GM18873 (cell line): ENCODE measurements around the gene HOXD13.

Experiments
- ATAC-seq: cut with Tn5 transposase; IDR thresholded peaks from one replicate; pipeline ENCODE4 v1.9.1; 2021; ENCODE audit warnings: mild to moderate bottlenecking, moderate library complexity, moderate number of reproducible peaks; ENCODE audit not compliant: unreplicated experiment, low FRiP score

Gene HOXD13

DNA sequence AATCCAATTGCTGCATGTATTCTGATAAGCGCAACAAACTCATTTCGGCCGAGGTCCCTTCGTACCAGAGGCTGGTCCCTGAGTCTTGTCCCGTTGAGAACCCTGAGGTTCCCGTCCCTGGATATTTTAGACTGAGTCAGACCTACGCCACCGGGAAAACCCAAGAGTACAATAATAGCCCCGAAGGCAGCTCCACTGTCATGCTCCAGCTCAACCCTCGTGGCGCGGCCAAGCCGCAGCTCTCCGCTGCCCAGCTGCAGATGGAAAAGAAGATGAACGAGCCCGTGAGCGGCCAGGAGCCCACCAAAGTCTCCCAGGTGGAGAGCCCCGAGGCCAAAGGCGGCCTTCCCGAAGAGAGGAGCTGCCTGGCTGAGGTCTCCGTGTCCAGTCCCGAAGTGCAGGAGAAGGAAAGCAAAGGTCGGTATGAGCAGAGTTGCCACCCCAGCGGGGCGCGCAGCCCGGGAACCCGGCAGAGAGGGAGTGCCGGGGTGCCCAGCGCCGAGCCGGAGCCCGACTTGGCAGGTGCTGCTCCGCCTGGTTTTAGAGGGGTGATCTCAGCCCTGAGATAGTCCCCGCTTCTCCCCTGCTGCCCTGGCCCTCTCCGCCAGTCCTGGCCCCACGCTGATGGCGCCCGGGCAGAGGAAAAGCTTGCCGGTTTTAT, 24.8 kb downstream of the HOXD13 start:
- ATAC-seq, result no peak

DNA sequence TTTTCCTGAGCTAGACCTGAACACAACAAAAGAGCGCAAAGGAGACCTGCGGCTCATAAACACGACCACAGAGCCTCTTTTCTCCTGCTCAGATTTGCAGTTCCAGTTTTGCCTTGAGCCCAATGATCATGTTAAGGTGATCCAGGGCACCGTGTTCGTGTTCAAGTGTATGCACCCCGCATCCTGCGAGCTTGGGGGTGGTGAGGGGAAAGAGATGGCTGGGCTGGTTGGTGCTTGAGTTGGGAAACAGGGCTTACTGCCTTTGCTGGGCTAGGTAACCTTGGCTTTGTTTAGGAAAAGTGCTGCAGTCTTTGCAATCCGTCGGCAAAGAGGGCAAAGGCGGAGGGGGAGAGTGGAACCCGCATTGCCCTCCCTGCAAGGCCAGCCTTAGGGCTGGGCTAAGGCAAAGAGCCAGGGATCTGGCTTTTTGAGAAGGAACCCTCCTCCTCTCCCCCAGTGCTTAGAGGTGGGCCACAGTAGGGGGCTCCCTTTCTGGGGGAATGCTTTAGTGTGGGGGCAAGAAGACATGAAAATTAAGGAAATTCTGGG, 25.4 kb downstream of the HOXD13 start:
- no peak for ATAC-seq

DNA sequence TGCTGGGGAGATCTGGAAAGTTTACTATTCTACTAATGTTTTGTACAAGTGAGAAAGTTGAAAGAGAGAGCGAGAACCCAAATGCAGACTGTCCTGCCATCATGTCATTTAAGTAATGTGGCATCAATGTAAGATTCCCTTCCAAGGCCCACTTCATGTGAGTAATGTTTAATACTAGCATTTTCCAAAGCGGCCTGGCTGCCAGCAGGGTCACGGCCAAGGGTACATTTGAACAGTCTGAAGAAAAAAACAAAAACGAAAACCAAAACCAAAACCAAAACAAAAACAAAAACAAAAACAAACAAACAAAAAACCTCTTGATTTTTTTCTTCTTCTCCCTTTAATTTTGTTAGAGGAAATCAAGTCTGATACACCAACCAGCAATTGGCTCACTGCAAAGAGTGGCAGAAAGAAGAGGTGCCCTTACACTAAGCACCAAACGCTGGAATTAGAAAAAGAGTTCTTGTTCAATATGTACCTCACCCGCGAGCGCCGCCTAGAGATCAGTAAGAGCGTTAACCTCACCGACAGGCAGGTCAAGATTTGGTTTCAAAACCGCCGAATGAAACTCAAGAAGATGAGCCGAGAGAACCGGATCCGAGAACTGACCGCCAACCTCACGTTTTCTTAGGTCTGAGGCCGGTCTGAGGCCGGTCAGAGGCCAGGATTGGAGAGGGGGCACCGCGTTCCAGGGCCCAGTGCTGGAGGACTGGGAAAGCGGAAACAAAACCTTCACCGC, 26.2 kb downstream of the HOXD13 start:
- no peak for ATAC-seq

DNA sequence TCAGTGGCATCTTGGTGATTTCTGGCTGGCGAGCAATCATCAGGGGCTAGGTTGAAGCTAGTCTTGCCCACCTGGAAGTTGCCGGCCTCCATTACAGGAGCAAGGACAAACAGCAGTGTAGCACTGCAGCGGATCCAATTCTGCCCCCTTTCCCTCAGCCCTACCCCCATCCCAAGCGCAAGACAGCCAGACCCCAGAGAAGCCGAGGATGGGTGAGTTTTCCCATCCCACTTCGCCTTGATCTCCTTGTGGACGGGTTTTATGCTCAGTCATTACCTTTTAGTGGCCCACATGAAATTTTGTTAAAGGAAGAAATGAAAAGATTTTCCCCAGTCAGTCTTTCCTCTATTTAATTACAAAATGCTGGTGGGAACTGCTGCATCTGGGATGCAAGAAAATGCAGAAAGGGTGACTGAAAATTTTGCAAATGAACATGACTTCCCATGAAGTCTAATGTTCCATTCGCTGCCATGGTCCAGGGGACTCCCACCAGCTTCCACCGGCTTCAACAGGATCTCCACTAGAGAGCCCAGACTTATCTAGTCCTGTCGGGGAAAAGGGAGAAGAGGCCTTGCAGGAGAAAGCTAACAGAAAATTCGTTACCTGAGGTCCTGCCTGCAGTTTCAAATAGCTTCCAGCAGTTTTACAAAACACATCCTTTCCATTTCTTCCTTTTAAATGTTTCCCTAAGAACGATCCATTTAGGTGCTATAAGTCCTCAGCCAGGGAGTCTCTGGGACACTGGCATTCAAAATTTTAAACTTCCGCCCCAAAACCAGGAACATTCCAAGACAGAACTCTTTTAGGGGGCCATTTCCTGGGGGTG, 28.1 kb downstream of the HOXD13 start:
- ATAC-seq, result no peak

DNA sequence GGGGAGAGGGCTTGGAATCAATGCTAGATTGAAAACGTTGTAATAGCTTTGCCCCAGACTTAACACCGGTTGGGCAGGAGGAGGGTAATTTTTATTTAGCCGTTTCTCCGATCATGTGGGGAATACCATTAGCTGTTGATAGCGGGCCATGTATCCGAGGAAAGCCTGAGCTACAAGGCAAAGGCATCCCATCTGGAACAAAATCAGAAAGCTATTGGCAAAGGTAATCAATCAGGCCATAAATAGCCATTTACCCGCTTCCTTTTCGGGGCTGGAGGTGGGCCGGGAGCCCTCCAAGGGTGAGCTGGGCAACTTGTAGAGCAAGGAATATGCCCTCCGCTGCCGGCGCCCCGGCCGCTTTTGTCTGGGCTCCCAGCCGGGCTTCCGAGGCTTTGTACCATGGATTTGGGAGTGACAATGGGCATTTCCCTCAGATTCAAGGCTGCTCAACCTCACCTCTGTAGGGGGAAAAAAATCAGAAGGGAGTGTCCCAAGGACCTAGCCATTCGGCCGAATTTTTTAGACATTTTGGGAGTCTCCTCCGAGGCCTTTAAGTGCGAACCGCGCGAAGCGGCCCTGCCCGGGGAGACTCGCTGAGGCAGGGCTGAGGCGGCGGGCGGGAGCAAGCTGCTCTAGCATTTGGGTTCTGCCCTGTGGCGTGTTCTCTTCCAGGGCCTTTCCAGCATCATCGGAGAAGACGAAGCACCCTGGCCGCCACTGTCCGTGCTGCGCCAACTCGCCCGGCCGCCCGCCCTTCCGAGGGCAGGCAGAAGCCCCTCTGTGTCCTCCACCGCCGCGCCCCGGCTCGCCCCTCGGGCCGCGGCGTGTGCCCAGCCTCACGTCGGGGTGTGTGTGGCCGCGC, 28.9 kb downstream of the HOXD13 start:
- ATAC-seq, result no peak

DNA sequence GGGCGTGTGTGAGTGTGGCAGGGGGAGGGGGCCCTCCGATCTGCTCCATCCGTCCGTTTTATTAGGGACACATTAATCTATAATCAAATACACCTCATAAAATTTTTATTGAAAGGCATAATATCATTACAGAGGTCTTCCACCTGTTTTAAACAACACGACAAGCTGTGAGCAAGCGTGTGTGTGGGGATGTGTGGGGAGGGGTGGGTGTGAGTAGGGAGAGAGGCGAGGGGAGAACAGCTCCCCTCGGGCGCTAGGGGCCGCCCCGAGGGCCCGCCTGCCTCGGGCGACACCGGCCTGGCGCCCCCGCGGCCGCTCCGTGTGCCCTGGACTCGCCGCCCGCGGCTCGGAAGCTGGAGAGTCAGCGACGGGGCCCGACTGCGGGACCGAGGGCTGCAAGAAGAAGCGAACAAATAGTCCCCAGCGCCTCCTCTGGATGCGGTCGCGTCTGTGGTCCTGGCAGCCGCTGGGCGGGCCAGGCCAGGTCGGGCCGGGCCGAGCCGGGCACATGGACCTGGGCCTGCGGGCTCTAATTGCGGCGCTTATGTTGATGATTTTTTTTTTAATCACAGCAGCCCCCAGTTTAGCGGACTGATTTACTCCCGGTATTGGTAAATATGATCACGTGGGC, 29.6 kb downstream of the HOXD13 start:
- no peak for ATAC-seq

DNA sequence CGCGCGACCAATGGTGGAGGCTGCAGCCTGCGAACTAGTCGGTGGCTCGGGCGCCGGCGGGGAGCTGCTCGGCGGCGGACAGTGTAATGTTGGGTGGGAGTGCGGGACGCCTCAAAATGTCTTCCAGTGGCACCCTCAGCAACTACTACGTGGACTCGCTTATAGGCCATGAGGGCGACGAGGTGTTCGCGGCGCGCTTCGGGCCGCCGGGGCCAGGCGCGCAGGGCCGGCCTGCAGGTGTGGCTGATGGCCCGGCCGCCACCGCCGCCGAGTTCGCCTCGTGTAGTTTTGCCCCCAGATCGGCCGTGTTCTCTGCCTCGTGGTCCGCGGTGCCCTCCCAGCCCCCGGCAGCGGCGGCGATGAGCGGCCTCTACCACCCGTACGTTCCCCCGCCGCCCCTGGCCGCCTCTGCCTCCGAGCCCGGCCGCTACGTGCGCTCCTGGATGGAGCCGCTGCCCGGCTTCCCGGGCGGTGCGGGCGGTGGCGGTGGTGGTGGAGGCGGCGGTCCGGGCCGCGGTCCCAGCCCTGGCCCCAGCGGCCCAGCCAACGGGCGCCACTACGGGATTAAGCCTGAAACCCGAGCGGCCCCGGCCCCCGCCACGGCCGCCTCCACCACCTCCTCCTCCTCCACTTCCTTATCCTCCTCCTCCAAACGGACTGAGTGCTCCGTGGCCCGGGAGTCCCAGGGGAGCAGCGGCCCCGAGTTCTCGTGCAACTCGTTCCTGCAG, 30.3 kb downstream of the HOXD13 start, which contains the start of gene HOXD9:
Gene HOXD9 (plus strand): TSS at position 37 of the 728 bp plus-strand sequence. CDS start 50 bp downstream, at position 87.
- ATAC-seq, result no peak

DNA sequence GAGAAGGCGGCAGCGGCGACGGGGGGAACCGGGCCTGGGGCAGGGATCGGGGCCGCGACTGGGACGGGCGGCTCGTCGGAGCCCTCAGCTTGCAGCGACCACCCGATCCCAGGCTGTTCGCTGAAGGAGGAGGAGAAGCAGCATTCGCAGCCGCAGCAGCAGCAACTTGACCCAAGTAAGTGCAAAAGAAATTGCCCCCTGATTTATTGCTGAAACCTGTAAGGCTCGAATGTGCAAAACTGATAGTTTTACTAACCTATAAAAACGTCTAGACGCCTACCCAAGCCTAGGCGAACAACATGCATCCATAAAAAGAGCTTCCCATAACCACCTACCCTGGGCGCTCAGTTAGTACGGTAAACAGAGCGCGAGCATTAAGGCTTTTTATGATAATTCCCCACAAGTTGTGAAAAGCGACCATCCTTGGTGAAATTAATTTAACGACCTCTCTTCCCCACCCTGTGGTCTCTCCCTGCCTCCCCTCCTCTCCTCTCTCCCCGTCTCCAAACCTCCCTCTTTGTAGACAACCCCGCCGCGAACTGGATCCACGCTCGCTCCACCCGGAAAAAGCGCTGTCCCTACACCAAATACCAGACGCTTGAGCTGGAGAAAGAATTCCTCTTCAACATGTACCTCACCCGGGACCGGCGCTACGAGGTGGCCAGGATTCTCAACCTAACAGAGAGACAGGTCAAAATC, 31.0 kb downstream of the HOXD13 start:
- ATAC-seq, result no peak

DNA sequence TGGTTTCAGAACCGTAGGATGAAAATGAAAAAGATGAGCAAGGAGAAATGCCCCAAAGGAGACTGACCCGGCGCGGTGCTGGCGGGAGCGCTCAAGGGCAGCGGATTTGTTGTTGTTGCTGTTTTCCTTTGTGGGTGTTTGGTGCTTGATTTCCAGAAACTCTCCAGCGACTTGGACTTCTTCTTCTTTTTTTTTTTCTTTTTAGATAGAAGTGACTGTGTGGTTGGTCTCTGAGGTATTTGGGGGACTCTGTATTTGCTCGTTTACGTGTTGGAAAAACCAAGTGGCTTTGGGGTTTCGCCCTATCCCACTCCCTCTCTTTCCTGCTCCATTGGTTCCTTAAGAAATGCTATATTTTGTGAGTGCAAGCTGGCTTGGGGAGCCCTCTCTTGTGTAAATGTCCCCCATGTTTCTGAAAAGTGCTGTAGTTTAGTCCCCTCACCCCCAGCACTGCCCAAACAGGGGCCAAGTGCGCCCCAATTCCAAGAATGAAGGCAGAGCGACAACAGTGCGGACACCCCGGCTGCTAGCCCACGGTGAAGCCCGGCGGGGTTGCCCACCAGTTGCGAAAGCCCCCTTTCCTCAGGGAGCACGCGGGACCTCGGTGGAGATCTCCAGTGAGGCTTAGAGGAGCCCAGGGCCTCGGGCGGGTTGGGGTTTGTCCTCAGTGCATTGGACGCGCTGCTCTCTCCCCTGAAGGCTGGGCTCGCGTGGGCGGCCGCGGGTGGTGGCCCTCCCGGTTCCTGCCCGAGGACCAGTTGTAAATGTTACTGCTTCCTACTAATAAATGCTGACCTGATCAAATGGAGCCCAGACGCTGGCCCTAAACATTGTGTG, 31.8 kb downstream of the HOXD13 start:
- no peak for ATAC-seq

DNA sequence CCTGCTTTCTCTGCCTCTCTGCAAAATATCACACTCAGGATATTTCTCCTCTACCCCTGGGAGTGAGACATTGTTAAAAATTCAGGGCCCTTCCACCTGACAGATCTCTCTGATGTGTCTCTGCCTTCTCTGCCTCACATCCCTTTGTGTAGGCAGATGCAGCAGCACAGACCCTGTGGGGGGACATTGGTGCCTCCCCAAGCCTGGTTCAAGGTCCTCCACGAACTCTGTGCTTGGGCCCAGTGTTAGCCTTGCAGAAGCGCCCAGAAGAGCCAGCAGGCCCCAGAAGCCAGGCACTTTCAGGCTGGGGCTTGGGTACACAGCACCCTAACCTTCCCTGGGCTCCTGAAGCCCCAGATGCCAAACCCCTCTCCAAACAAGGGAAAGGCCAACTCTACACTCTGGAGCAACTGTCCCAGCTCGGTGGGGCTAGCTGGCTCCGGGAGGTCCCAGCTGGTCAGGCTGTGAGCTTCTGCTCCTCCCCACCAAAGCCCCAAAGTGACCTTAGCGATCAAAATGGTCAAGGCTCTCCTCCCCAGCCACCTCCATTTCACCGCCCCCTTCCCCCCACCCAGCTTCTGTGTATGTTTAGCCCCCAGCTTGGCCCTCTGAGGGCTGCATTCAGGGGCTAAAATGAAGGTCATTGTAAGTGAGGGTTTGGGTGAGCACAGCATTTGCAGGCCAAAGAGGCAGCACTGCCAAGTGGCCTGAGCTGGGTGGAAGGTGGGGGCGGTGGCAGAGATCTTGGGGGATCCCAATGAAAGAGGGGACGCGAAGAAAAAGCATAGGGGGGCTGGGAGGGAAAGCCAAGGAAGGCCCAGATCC, 32.6 kb downstream of the HOXD13 start:
- ATAC-seq, result no peak

DNA sequence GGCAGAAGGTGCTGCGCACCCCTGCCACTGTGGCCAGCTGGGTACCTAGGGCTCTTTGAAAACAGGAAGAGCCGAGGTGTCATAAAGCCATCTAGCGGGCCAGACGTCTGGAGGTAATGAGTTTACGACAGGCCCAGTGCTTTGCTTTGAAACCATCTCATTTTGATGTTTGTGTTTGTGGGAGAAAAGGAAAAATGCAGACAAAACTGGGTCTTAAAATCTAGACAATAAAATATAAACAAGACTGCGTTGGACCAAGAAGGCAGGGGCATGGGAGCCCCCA, 33.2 kb downstream of the HOXD13 start:
- no peak for ATAC-seq

DNA sequence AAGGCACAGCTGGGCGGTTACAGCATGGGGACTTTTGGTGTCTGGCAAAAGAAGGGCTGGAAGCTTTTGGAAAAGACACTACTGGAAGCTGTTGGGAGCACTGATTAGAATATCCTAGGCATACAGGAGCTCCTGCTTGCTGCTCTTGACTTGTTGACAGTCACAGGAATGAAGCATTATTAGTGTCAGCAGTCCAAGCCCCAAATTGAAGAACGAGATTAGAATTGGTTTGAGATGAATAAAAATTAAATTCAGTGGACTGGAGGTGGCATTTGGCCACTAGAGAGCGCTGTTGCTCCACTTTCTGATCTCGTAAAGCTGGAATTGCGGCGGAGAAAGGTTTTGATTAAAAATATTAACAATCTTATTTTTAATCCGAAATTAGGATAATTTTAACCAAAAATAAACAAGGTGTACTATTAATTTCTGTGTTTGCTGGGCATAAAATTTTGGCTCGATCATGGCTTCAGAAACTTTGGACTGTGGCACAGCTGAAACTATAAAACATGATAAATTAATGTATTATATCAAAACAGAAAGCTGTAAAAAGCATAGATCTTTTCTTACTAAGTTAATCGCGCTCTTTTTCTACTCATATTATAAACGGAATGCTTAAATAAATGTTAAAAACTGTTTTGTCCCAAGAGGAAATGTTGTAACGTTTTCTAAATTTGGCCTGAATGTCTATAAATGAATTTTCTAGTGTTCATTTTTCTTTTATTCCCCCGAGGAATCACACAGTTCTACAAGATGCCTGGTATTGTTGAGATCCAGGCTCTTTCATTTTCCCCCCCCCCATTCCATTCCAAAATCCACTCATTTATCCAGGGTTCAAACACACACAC, 34.6 kb downstream of the HOXD13 start:
- no peak for ATAC-seq

DNA sequence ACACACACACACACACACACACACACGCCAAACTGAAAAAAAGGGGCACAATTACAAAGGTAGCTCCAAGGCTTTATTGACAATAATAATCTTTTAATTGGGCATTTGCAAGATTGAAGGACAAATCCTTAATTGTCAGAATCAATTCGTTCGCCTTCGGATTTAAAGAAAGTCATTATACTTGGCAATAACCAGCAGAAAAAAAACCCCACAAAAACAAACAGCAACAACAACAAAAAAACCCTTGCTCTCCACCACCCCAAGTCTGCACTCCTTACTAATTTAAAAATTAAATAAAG, 35.2 kb downstream of the HOXD13 start:
- no peak for ATAC-seq

DNA sequence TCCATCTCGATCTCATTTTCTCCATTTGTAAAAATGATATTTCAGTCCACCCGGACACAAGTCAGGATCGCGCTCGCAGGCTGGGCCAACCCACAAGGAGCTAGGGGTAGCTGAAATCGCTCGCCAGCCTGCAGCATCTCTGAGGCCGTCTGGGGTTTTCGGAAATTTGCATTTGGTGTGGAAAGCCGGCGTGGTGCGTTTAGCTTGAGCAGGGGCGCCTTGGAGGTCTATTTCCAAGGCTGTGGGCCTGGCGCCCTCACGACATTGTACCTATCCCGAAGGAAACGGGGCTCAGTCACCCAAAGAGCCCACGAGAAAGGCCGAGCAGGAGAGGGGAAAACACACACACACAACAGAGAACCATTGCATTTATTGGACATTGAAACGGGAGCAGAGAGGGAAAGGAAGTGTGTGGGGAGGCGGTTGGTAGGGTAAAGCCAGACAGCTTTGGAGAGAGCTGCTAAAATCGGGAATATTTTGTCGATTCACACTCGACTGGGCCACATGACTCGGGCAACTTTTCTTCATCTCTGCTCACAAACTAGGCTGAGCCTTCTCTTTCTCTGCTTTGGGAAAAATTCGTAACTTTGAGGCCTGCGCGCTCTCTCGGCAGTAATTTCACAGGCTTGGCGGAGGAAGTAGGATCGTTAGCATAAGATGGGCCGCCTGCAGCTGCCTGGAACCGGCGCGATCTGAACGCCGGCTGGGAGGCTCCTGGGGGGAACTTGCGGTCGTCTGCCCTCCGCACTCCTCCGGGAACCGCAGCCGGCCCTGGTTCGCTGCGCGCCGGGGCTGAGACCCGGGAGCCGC, 35.9 kb downstream of the HOXD13 start:
- no peak for ATAC-seq
